HTERT RPE-1 (cell line): Measurements from ENCODE around the gene MBD2.
"Not testable (repeated sequence)": the region's sequence is repeated elsewhere in the genome, so short reads cannot be mapped to it uniquely, and the experiment has no call there.

Source experiments
- in situ Hi-C: fragments of 300-500 bp; cut with MboI; formaldehyde crosslinking; loops from 4 replicates; pipeline ENCODE4 v1.14.3; 2020; ENCODE audit warnings: low sequenced_read_pairs

Gene MBD2

DNA sequence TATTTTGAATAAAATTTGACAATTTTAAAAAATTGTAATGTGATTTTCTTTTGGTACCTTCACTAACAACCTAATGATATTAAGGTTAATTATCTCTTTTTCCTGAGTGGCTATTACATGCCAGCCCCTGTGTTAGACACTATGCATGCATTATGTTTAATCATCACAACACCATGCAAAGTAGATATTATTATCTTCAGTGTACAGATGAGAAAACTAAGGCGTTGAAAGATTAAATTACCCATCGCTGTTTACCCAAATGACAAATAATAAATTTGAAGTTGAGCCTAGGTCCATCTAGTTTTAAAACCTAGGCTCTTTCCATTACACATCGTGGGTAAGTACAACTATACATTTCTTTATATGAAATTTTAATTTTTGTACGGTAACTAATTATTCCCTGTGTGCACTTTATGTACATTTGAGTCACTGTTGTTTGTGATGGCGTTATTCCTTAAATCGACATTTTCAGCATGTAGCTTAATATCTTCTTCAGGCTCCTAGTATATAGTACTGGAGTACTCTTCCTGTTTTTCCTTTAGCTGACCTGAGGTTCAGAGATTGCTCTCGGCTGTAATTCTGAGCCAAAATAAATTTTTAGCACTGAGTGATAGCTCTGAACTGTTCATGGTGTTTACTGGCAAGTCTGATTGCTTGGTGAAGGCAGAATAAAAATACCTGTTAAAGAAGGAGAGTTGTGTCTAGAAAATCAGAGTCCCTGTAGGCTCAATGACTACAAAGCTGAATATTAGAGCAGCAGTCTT lies 13.9 kb upstream of the MBD2 start:
- in situ Hi-C loops: no loop called here

DNA sequence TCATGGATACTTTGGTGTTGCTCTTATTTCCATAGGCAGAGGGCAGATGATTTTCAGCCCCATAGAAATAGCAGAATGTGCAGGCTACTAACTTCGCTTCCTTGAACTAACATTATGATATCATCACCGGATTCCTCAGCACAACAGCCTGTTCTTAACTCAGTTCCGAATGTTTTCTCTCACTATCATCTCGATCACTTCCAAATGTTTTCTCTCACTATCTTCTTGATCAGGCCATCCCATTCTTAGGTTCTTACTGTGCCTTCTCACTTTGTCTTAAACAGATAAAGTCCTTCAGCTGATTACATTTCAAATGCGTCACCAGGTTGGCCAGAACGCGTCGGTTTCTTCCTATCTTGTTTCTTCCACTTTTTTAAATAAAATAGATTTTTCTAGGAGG lies 11.4 kb upstream of the MBD2 start:
- in situ Hi-C loops: no loop called here

GRCh38 chr18:54233747-54234146 lies 9.3 kb upstream of the MBD2 start:
- in situ Hi-C loops: no loop called here

DNA sequence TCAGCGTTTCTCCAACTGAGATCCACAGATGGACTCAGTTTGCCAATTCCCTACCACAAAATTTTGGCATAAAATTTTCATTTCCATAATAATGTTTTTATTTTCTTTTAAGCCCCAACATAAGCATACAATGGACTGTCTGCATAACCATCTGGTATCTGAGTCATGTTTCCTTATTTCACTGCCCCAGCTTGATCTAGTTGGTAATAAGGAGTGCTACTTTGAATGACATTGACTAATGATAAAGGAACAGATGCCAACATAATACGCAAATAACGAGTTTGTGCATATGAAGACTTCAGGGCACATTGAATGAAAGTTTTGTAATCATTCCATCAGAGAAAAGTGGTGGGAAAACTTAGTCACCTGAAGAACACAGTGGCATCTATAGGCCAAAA lies 8.8 kb upstream of the MBD2 start:
- in situ Hi-C loops: no loop called here

GRCh38 chr18:54232485-54233227 lies 8.2 kb upstream of the MBD2 start:
- in situ Hi-C loops: no loop called here

DNA sequence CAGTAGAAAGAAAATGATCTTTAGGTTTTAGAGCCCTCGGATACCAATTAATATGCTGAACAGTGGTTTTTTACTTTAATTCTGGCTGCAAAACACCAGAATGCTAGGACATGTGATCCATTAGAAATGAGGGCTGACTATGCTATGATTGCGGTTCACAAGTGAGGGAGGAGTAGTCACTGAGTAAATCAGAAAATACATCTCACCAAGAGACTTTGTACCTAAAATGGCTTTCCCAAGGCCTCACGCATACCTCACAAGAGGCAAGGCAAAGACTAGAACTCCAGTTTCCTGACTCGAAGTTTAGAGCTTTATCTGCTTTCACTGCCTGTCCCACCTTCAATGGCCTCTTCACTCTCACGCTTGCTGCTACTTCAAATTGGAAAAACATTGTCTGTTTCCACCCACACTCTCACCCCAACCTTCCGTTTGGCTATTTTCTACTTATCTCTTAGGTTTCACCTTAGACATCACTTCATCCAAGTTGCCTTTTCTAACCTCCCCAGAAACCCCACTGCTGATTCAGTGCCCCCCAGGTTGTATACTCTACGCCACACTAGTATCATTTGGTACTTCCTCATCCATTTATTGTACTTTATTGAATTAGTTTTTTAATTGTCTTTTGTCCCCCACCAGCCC lies 5.1 kb upstream of the MBD2 start:
- in situ Hi-C loops: no loop called here

DNA sequence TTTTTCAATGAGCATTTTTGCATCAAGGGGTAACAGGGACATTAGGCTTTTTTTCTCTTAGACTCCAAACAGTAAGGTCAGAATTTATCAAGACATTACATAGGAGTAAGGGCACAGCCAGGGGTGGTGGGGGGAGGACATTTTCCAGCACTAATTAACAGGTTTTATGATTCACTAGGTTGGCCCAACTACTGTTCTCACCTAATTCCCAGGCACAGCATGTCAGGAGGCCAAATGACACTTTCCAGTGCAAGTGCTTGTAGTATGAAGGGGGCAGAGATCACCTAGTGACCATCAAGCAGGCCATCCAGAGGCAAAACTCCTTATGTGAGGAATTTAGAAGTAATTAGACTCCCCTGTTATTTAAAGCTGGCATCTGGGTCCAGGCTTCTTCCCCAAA lies 3.9 kb upstream of the MBD2 start:
- in situ Hi-C loops: no loop called here

GRCh38 chr18:54223568-54224241 lies 764 bp downstream of the MBD2 start:
- in situ Hi-C loops: no loop called here

GRCh38 chr18:54222922-54223567 lies 1.4 kb downstream of the MBD2 start:
- in situ Hi-C loops: no loop called here

DNA sequence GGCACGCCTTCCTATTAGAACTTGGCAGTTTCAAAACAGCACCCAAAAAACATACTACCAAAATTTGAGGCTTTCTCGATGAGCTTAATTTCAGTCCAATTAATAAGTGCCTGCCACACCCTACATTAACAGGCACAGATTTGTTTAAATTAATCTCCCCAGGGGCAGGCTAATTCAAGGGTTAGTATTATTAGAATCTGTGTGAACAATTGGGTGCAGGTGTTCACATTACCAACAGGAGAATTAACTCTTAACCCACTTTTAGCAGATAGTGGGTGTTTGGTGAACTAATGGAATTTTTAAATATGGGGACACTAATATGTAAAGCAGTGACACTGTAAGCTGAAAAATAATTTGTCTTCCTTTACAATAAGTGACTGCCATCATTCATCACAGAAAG lies 4.1 kb downstream of the MBD2 start:
- in situ Hi-C loops: no loop called here

DNA sequence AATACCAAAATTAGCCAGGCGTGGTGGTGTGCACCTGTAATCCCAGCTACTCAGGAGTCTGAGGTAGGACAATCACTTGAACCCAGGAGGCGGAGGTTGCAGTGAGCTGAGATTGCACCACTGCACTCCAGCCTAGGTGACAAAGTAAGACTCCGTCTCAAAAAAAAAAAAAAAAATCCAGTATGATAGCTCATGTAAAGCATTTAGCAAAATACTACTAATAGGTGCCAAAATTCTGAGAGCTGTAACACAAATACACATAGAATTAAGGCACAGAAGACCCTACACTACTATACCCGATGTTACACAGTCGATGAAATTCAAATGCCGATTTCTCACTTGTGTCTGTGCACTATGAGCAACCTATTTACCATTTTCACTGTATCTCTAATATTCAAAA lies 5.7 kb downstream of the MBD2 start:
- in situ Hi-C loops: not testable (repeated sequence)

DNA sequence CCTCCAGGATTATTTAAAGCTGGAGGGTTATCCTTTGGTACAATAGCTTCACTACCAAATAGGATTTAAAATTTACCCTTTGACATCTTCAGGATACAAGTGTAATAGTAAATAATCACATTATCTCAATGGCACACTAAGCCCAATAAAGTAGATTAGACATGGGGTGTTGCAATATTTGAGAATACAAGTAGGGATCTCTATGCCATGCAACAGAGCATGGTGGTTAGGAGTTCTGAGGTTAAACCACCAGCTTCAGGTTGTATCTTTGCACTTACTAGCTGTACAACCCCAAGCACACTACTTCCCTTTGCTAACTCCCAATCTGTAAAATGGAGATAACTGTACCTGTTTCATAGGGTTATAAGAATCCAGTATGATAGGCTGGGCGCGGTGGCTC lies 6.2 kb downstream of the MBD2 start:
- in situ Hi-C loops: no loop called here

DNA sequence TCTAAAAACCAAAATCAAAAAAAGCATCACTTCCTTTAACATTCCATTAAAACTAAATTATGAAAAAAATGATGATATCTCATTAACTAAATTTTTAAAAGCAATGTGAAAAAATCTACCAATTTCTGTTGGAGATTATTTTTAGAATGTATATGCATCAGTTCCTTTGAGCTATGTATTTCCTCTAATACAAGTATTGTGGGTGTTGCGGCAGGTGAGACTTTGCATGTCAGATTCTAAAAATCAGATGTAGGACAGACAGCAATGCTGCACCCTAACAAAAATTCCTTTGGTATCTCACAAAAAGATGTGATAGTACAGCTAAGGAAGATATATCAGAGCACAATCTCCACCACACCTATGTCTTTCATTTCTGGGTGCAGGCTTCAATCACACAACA lies 6.8 kb downstream of the MBD2 start:
- in situ Hi-C loops: no loop called here

GRCh38 chr18:54215069-54215468 lies 9.4 kb downstream of the MBD2 start:
- in situ Hi-C loops: no loop called here

GRCh38 chr18:54210463-54210862 lies 14.0 kb downstream of the MBD2 start:
- in situ Hi-C loops: no loop called here

DNA sequence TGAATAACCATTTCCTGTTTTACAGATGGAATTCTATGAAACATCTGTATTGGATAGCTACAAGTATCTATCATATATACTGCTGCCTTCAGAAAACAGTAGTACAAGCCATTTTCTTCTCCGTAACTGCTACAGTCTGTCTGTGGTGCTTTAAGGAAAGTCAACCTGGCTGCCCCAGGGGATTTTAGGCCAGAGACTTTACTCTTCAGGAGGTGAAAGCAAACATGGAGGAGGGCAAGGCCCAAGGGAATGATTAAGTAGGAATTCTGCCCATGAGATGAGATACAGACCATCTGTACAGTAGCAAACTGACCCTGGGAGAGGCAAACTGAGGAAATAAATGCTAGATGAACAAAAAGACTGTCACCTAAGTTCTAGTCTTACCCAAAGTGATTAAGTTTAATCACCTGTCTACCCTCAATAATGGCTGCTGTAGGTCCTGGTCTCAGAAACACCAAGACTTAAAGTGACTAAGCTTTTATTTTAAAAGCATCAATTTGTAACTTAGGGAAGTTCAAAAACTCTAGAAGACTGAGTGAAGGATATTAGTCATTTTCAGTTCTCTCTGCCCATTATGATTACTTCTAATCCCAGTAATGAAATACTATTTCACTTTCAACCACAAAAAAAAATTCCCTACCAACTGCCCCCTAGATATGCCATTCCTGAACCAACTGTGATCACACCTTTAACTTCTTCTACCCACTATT lies 14.8 kb downstream of the MBD2 start:
- in situ Hi-C loops: no loop called here

DNA sequence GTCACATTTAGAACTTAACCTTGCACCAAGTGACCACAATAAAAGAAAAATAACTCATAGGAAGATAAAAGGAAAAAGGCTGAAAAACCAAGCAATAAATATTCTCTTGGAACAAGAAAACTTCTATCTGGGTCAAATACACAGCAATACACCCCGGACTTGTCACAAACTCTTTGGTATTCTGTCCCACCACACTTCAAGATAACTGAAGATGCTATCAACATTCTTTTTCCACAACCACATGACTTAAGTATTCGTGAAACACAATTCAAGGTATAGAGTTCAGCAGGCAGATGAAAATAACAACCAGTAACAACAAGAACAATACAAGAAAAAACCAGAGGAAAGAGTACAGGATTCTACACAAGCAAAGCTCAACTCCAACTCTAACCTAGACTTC lies 18.0 kb downstream of the MBD2 start:
- in situ Hi-C loops: no loop called here

- in situ Hi-C loops: no loop called here
These were observed 18.5 kb downstream of the MBD2 start for GRCh38 chr18:54205959-54206358.

DNA sequence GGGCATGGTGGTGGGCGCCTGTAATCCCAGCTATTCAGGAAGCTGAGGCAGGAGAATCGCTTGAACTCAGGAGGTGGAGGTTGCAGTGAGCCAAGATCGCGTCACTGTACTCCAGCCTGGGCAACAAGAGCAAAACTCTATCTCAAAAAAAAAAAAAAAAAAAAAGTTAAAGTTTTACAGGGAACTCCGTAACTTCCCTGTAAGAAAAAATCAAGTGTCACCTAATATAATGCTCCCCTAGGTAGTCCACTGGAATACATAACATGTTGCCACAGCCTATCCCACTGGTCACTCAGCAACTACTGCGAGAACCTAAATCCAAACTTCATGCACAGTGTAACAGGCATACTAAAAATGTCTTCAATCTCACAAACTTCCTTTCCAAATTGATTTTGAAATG lies 19.0 kb downstream of the MBD2 start:
- in situ Hi-C loops: not testable (repeated sequence)

DNA sequence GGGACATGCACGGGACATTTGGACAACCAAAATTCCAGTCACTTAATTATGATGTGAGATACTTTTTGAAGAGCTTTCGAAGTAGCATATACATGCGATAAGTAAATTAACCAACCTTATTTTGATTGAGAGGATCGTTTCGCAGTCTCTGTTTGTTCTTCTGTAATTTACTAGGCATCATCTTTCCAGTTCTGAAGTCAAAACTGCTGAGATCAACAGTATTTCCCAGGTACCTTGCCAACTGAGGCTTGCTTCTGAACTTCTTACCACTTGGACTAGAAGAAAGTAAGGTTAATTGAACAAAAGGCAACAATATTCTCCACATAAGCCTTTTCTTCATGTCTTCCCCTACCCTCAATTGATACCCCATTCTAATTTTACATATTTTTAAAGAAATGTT lies 19.6 kb downstream of the MBD2 start:
- in situ Hi-C loops: no loop called here
